NB4 (cell line): ENCODE data around the gene COMMD1.
"Not testable (repeated sequence)": the region's sequence is repeated elsewhere in the genome, so short reads cannot be mapped to it uniquely, and the experiment has no call there.

Source experiments
- POLR2A ChIP-seq: IDR thresholded peaks from 2 replicates; pipeline ENCODE4 v1.6.1; 2011; ENCODE audit warnings: mild to moderate bottlenecking; ENCODE audit not compliant: insufficient read length; ENCODE audit errors: extremely low read depth
- TF ChIP-seq, protein P1 (sequence below): IDR thresholded peaks from one replicate; pipeline ENCODE4 v1.5.1; 2012; ENCODE audit warnings: low read depth, low read length

DNA sequence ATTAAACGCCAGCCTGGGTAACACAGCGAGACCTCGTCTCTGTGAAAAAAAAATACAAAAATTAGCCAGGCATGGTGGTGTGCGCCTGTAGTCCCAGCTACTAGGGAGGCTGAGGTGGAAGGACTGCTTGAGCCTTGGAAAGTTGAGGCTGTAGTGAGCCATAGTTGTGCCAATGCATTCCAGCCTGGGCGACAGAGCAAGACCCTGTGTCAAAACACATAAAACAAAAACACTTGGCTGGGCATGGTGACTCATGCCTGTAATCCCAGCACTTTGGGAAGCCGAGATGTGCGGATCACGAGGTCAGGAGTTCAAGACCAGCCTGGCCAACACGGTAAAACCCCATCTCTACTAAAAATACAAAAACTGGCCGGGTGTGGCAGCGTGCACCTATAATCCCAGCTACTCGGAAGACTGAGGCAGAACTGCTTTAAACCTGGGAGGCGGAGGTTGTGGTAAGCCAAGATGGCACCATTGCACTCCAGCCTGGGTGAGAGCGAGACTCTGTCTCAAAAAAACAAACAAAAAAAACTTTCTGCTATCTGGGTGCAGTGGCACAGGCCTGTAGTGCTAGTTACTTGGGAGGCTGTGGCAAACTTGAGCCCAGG lies 38.9 kb upstream of the COMMD1 start:
- not testable (repeated sequence) for TF ChIP-seq POLR2A
- TF ChIP-seq, protein P1, sequence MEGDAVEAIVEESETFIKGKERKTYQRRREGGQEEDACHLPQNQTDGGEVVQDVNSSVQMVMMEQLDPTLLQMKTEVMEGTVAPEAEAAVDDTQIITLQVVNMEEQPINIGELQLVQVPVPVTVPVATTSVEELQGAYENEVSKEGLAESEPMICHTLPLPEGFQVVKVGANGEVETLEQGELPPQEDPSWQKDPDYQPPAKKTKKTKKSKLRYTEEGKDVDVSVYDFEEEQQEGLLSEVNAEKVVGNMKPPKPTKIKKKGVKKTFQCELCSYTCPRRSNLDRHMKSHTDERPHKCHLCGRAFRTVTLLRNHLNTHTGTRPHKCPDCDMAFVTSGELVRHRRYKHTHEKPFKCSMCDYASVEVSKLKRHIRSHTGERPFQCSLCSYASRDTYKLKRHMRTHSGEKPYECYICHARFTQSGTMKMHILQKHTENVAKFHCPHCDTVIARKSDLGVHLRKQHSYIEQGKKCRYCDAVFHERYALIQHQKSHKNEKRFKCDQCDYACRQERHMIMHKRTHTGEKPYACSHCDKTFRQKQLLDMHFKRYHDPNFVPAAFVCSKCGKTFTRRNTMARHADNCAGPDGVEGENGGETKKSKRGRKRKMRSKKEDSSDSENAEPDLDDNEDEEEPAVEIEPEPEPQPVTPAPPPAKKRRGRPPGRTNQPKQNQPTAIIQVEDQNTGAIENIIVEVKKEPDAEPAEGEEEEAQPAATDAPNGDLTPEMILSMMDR: not testable (repeated sequence)
